ENCODE measurements around the gene ZNF283.

- TF ChIP-seq, protein P1, sequence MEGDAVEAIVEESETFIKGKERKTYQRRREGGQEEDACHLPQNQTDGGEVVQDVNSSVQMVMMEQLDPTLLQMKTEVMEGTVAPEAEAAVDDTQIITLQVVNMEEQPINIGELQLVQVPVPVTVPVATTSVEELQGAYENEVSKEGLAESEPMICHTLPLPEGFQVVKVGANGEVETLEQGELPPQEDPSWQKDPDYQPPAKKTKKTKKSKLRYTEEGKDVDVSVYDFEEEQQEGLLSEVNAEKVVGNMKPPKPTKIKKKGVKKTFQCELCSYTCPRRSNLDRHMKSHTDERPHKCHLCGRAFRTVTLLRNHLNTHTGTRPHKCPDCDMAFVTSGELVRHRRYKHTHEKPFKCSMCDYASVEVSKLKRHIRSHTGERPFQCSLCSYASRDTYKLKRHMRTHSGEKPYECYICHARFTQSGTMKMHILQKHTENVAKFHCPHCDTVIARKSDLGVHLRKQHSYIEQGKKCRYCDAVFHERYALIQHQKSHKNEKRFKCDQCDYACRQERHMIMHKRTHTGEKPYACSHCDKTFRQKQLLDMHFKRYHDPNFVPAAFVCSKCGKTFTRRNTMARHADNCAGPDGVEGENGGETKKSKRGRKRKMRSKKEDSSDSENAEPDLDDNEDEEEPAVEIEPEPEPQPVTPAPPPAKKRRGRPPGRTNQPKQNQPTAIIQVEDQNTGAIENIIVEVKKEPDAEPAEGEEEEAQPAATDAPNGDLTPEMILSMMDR (IDR thresholded peaks at IDR 0.05): no peak
- TF ChIP-seq POLR2A (IDR thresholded peaks at IDR 0.05): no peak
Measured at GRCh38 chr19:43782311-43782660, 44.8 kb upstream of the ZNF283 start.
